Body of pancreas (tissue), 4 donors: Measurements from ENCODE around the gene MPZL1.

ENCODE experiments used
- CTCF ChIP-seq, 7 experiments: fragments of 450-650 bp in 4 of 7; fragments of 200-600 bp in 3 of 7; sonication (generic) in 3 of 7; IDR thresholded peaks; one replicate each; pipeline ENCODE4 v1.5.1; 2016 to 2019; ENCODE audit warnings: antibody characterized with exemption in 7 of 7
- POLR2A ChIP-seq, 3 donors: fragments of 450-650 bp; IDR thresholded peaks; one replicate each; pipeline ENCODE4 v1.6.1; 2016; ENCODE audit warnings: antibody characterized with exemption in 3 of 3, mild to moderate bottlenecking in 2 of 3

GRCh38 chr1:167837326-167837725 lies 115.5 kb downstream of the MPZL1 start:
- TF ChIP-seq CTCF (IDR thresholded peaks at IDR 0.05) (no peak), POLR2A (IDR thresholded peaks at IDR 0.05) (no peak)
